CD4-positive, CD25-positive, alpha-beta regulatory T cell (primary cell): ENCODE data around the gene OOSP1. TPM values are rescaled to one million over a fixed set of nuclear protein-coding genes. Genes with fewer than 3 reads are reported as not detected.

Source experiments
- ATAC-seq, 2 donors: fragments of 150-1000 bp; cut with Tn5 transposase; one replicate each; pipeline ENCODE4 v1.10.0; 2021; ENCODE audit warnings: low read depth in 2 of 2, moderate number of reproducible peaks in 2 of 2, moderate library complexity in 1 of 2
- DNase-seq, 3 donors: peaks; one replicate each; pipeline versions ENCODE4 v3.0.0 to v3.0.0-alpha.2; 2012 to 2022; ENCODE audit warnings: mixed read lengths in 1 of 3
- H3K27ac ChIP-seq: one replicate; pipeline ENCODE4 v1.7.0; 2013; ENCODE audit warnings: mild to moderate bottlenecking, low read length; ENCODE audit not compliant: insufficient read depth, poor library complexity, severe bottlenecking
- H3K27me3 ChIP-seq: one replicate; pipeline ENCODE4 v1.7.0; 2013; ENCODE audit warnings: low read length; ENCODE audit not compliant: control insufficient read depth, insufficient read depth
- H3K36me3 ChIP-seq: one replicate; pipeline ENCODE4 v1.7.0; 2013; ENCODE audit warnings: mild to moderate bottlenecking, low read length, moderate library complexity; ENCODE audit not compliant: control insufficient read depth, insufficient read depth
- H3K4me1 ChIP-seq: 2 replicates; pipeline ENCODE4 v1.7.0; 2013; ENCODE audit warnings: mild to moderate bottlenecking, low read length; ENCODE audit not compliant: insufficient read depth, control insufficient read depth, poor library complexity, severe bottlenecking
- H3K4me3 ChIP-seq: one replicate; pipeline ENCODE4 v1.7.0; 2013; ENCODE audit warnings: low read depth, mild to moderate bottlenecking, low read length, moderate library complexity
- H3K9me3 ChIP-seq, 2 experiments: 1 replicate in 1 of 2; 2 replicates in 1 of 2; pipeline ENCODE4 v1.7.0; 2013; ENCODE audit warnings: low read length in 2 of 2, mild to moderate bottlenecking in 1 of 2, moderate library complexity in 1 of 2; ENCODE audit not compliant: control insufficient read depth in 2 of 2
- H3K27ac Mint-ChIP-seq, 3 donors: one replicate each; pipeline ENCODE4 v1.8.0; 2020 to 2022; ENCODE audit warnings: mild to moderate bottlenecking in 3 of 3, mixed read lengths in 3 of 3, moderate library complexity in 2 of 3
- H3K27me3 Mint-ChIP-seq: one replicate; pipeline ENCODE4 v1.8.0; 2022; ENCODE audit warnings: mild to moderate bottlenecking, mixed read lengths
- H3K36me3 Mint-ChIP-seq: one replicate; pipeline ENCODE4 v1.8.0; 2020; ENCODE audit warnings: mixed read lengths
- H3K4me1 Mint-ChIP-seq, 4 donors: one replicate each; pipeline ENCODE4 v1.8.0; 2020 to 2022; ENCODE audit warnings: mixed read lengths in 4 of 4, mild to moderate bottlenecking in 1 of 4
- H3K4me3 Mint-ChIP-seq, 4 donors: one replicate each; pipeline ENCODE4 v1.8.0; 2020 to 2022; ENCODE audit warnings: mild to moderate bottlenecking in 4 of 4, mixed read lengths in 4 of 4, moderate library complexity in 3 of 4
- H3K9me3 Mint-ChIP-seq, 7 donors: one replicate each; pipeline ENCODE4 v1.8.0; 2020 to 2022; ENCODE audit warnings: mixed read lengths in 7 of 7, mild to moderate bottlenecking in 3 of 7, moderate library complexity in 2 of 7
- polyA plus RNA-seq, 4 donors: library from polyadenylated mRNA; unstranded; fragments of 300-500 nt; fragmentation: Illumina TruSeq; gene quantifications; one replicate each; pipeline ENCODE4 v1.2.3, GENCODE V29; 2021
- total RNA-seq: library from RNA; stranded (reverse); gene quantifications from one replicate; pipeline ENCODE4 v1.2.3, GENCODE V29; 2022

Gene OOSP1
- total and polyA plus RNA-seq, 5 donors from 2014 or later = not detected

- no peaks in the 10 kb centered on the region for H3K36me3 Mint-ChIP-seq
- peaks cover 9% of the 10 kb centered on the region for H3K27me3 Mint-ChIP-seq
- Histone ChIP-seq H3K27ac (no peak overlapping the region), H3K4me1 (no peaks in the 10 kb centered on the region), H3K4me3 (no peak overlapping the region), H3K36me3 (no peaks in the 10 kb centered on the region), H3K9me3 (no peaks in the 10 kb centered on the region), H3K27me3 (peaks cover 2% of the 10 kb centered on the region)
- H3K4me3 Mint-ChIP-seq = no peak overlapping the region
- DNase-seq (no peak), ATAC-seq (no peak)
- no peak overlapping the region for H3K27ac Mint-ChIP-seq
- peaks cover 0 to 1% (median 0%) of the 10 kb centered on the region in 7 donors for H3K9me3 Mint-ChIP-seq
- H3K4me1 Mint-ChIP-seq = no peaks in the 10 kb centered on the region
These were observed 45.0 kb downstream of the OOSP1 start for GRCh38 chr11:59983212-59983611.

DNA sequence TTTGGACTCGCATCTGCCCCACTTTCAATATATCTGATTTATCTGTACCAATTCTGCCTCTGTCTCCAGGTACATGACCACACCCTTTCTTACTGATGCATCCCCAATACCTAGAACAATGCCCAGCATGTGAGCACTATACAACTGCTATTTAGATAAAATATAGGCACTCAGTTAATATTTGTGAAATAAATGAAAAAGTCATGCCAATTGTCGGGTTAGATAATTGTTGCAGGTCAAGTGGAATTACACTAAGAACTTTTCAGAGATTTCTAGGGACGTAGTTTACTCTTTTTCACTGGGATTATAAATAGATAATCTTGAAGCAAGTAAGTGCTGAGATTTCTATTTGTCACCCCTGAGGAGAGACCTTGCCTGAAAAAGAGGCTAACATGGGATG is 46.1 kb downstream of the OOSP1 start:
- Mint-ChIP-seq H3K4me3 (no peak overlapping the region), H3K36me3 (no peaks in the 10 kb centered on the region), H3K27ac (no peak overlapping the region), H3K9me3 (peaks cover 0 to 6% (median 0%) of the 10 kb centered on the region in 7 donors), H3K27me3 (peaks cover 3% of the 10 kb centered on the region), H3K4me1 (no peaks in the 10 kb centered on the region)
- no peaks in the 10 kb centered on the region for H3K36me3 ChIP-seq
- no peak overlapping the region for H3K27ac ChIP-seq
- no peak for DNase-seq
- H3K4me1 ChIP-seq = no peaks in the 10 kb centered on the region
- no peak for ATAC-seq
- H3K9me3 ChIP-seq = no peaks in the 10 kb centered on the region
- no peak overlapping the region for H3K4me3 ChIP-seq
- H3K27me3 ChIP-seq = peaks cover 2% of the 10 kb centered on the region

- H3K27ac Mint-ChIP-seq = no peak overlapping the region
- Histone ChIP-seq H3K36me3 (no peaks in the 10 kb centered on the region), H3K4me1 (no peaks in the 10 kb centered on the region), H3K27me3 (no peaks in the 10 kb centered on the region), H3K4me3 (no peak overlapping the region), H3K9me3 (no peaks in the 10 kb centered on the region), H3K27ac (no peak overlapping the region)
- H3K27me3 Mint-ChIP-seq = no peaks in the 10 kb centered on the region
- ATAC-seq = no peak
- DNase-seq = no peak
- H3K36me3 Mint-ChIP-seq = no peaks in the 10 kb centered on the region
- no peaks in the 10 kb centered on the region for H3K4me1 Mint-ChIP-seq
- H3K9me3 Mint-ChIP-seq = peaks cover 0 to 16% (median 7%) of the 10 kb centered on the region in 7 donors
- no peak overlapping the region for H3K4me3 Mint-ChIP-seq
These were observed 52.2 kb downstream of the OOSP1 start for GRCh38 chr11:59990421-59990820.

DNA sequence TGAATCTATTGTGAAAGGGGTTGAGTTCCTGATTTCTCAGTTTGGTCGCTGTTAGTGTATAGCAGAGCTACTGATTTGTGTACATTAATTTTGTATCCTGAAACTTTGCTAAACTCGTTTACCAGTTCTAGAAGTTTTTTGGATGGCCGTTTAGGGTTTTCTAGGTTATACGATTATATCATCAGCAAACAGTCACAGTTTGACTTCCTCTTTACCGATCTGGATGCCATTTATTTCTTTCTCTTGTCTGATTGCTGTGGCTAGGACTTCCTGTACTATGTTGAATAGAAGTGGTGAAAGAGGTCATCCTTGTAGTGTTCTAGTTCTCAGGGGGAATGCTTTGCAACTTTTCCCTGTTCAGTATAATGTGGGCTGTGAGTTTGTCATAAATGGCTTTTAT is 54.2 kb downstream of the OOSP1 start:
- H3K27me3 Mint-ChIP-seq = no peaks in the 10 kb centered on the region
- no peaks in the 10 kb centered on the region for H3K27me3 ChIP-seq
- no peaks in the 10 kb centered on the region for H3K9me3 ChIP-seq
- H3K4me1 ChIP-seq = no peaks in the 10 kb centered on the region
- no peak overlapping the region for H3K27ac ChIP-seq
- H3K4me3 Mint-ChIP-seq = no peak overlapping the region
- ATAC-seq (no peak), DNase-seq (no peak)
- no peak overlapping the region for H3K4me3 ChIP-seq
- H3K27ac Mint-ChIP-seq = no peak overlapping the region
- H3K4me1 Mint-ChIP-seq = no peaks in the 10 kb centered on the region
- peaks cover 0 to 16% (median 7%) of the 10 kb centered on the region in 7 donors for H3K9me3 Mint-ChIP-seq
- no peaks in the 10 kb centered on the region for H3K36me3 ChIP-seq
- H3K36me3 Mint-ChIP-seq = no peaks in the 10 kb centered on the region

- peaks cover 0 to 3% (median 0%) of the 10 kb centered on the region in 7 donors for H3K9me3 Mint-ChIP-seq
- Histone ChIP-seq H3K36me3 (no peaks in the 10 kb centered on the region), H3K9me3 (no peaks in the 10 kb centered on the region), H3K4me3 (no peak overlapping the region), H3K27ac (no peak overlapping the region), H3K27me3 (no peaks in the 10 kb centered on the region), H3K4me1 (no peaks in the 10 kb centered on the region)
- no peak overlapping the region for H3K4me3 Mint-ChIP-seq
- H3K36me3 Mint-ChIP-seq = no peaks in the 10 kb centered on the region
- DNase-seq (no peak), ATAC-seq (no peak)
- H3K27me3 Mint-ChIP-seq = no peaks in the 10 kb centered on the region
- no peaks in the 10 kb centered on the region for H3K4me1 Mint-ChIP-seq
- H3K27ac Mint-ChIP-seq = no peak overlapping the region
These were observed 59.6 kb downstream of the OOSP1 start for GRCh38 chr11:59997800-59998199.

DNA sequence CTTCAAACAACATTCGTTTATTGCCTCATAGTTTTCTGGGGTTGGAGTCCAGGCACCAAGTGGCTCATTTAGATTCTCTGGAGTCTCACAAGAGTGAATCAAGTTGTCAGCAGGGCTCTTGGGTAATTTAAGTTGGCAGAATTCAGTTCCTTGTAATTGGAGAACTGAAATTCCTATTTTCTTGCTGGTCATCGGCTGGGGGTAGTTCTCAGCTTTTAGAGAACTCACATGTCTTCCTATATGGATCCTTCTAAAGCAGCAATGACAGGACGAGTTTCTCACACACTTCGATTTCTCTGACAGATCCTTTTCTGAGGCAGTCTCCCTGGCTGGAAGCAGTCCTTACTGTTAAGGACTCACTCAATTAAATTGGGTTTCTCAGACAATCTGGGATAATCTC is 61.5 kb downstream of the OOSP1 start:
- Histone ChIP-seq H3K4me1 (no peaks in the 10 kb centered on the region), H3K9me3 (no peaks in the 10 kb centered on the region), H3K36me3 (no peaks in the 10 kb centered on the region), H3K27ac (no peak overlapping the region), H3K4me3 (no peak overlapping the region), H3K27me3 (no peaks in the 10 kb centered on the region)
- ATAC-seq (no peak), DNase-seq (no peak)
- Mint-ChIP-seq H3K27ac (no peak overlapping the region), H3K27me3 (no peaks in the 10 kb centered on the region), H3K36me3 (no peaks in the 10 kb centered on the region), H3K4me3 (no peak overlapping the region), H3K9me3 (peaks cover 0 to under 1% (median 0%) of the 10 kb centered on the region in 7 donors), H3K4me1 (no peaks in the 10 kb centered on the region)

GRCh38 chr11:60003729-60004128 is 65.5 kb downstream of the OOSP1 start:
- Mint-ChIP-seq H3K4me3 (no peak overlapping the region), H3K36me3 (no peaks in the 10 kb centered on the region), H3K9me3 (peaks cover 0 to 2% (median 0%) of the 10 kb centered on the region in 7 donors), H3K27me3 (no peaks in the 10 kb centered on the region), H3K27ac (no peak overlapping the region), H3K4me1 (no peaks in the 10 kb centered on the region)
- H3K27ac ChIP-seq = no peak overlapping the region
- no peak overlapping the region for H3K4me3 ChIP-seq
- no peaks in the 10 kb centered on the region for H3K36me3 ChIP-seq
- no peaks in the 10 kb centered on the region for H3K9me3 ChIP-seq
- H3K4me1 ChIP-seq = no peaks in the 10 kb centered on the region
- H3K27me3 ChIP-seq = no peaks in the 10 kb centered on the region
- DNase-seq (no peak), ATAC-seq (no peak)

DNA sequence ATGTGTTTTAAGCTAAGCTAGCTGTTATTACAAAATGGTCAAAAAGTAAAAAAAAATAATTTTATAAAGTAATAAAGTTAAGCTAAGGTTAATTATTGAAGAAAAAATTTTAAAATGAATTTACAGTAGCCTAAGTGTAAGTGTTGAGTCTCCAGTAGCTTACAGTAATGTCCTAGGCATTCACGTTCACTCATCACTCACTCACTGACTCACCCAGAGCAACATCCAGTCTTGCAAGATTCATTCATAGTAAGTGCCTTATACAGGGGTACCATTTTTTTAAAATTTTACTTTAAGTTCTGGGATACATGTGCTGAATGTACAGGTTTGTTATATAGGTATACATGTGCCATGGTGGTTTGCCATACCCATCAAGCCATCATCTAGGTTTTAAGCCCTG is 67.1 kb downstream of the OOSP1 start:
- H3K9me3 Mint-ChIP-seq = peaks cover 0 to 2% (median 1%) of the 10 kb centered on the region in 7 donors
- no peak overlapping the region for H3K27ac ChIP-seq

More for the DNA sequence above, 67.1 kb downstream of the OOSP1 start:
- Histone ChIP-seq H3K4me1 (no peaks in the 10 kb centered on the region), H3K27me3 (no peaks in the 10 kb centered on the region), H3K4me3 (no peak overlapping the region), H3K36me3 (no peaks in the 10 kb centered on the region), H3K9me3 (no peaks in the 10 kb centered on the region)
- H3K36me3 Mint-ChIP-seq = no peaks in the 10 kb centered on the region
- H3K27ac Mint-ChIP-seq = no peak overlapping the region
- no peak for DNase-seq
- no peak overlapping the region for H3K4me3 Mint-ChIP-seq
- no peaks in the 10 kb centered on the region for H3K27me3 Mint-ChIP-seq
- H3K4me1 Mint-ChIP-seq = no peaks in the 10 kb centered on the region
- no peak for ATAC-seq
